ENCODE data around the gene CBX2. TPM values are rescaled to one million over a fixed set of nuclear protein-coding genes. Genes with fewer than 3 reads are reported as not detected.

The CBX2 gene
- total RNA-seq, 1 donor: 0.86 TPM

GRCh38 chr17:79831265-79832217 is 53.6 kb downstream of the CBX2 start:
- peak; percentile 50 for DNase-seq (ENCODE audit: low read depth)
- peak overlapping the region; percentile 43 for H3K4me3 ChIP-seq (ENCODE audit: low read depth, low read length)
- TF ChIP-seq, protein P1, sequence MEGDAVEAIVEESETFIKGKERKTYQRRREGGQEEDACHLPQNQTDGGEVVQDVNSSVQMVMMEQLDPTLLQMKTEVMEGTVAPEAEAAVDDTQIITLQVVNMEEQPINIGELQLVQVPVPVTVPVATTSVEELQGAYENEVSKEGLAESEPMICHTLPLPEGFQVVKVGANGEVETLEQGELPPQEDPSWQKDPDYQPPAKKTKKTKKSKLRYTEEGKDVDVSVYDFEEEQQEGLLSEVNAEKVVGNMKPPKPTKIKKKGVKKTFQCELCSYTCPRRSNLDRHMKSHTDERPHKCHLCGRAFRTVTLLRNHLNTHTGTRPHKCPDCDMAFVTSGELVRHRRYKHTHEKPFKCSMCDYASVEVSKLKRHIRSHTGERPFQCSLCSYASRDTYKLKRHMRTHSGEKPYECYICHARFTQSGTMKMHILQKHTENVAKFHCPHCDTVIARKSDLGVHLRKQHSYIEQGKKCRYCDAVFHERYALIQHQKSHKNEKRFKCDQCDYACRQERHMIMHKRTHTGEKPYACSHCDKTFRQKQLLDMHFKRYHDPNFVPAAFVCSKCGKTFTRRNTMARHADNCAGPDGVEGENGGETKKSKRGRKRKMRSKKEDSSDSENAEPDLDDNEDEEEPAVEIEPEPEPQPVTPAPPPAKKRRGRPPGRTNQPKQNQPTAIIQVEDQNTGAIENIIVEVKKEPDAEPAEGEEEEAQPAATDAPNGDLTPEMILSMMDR (IDR thresholded peaks at IDR 0.05; ENCODE audit: insufficient read depth, low read depth, low read length): no peak

- DNase-seq (ENCODE audit: low read depth): peak; percentile 45
- peak overlapping the region; percentile 43 for H3K4me3 ChIP-seq (ENCODE audit: low read depth, low read length)
- TF ChIP-seq, protein P1 (IDR thresholded peaks at IDR 0.05; ENCODE audit: insufficient read depth, low read depth, low read length): no peak
Observed at GRCh38 chr17:79832218-79833109, 54.5 kb downstream of the CBX2 start.

- H3K4me3 ChIP-seq (ENCODE audit: low read depth, low read length): peak overlapping the region; percentile 43
- DNase-seq (ENCODE audit: low read depth): no peak
- TF ChIP-seq, protein P1 (IDR thresholded peaks at IDR 0.05; ENCODE audit: insufficient read depth, low read depth, low read length): no peak
Observed at GRCh38 chr17:79833110-79833450, 55.1 kb downstream of the CBX2 start.

DNA sequence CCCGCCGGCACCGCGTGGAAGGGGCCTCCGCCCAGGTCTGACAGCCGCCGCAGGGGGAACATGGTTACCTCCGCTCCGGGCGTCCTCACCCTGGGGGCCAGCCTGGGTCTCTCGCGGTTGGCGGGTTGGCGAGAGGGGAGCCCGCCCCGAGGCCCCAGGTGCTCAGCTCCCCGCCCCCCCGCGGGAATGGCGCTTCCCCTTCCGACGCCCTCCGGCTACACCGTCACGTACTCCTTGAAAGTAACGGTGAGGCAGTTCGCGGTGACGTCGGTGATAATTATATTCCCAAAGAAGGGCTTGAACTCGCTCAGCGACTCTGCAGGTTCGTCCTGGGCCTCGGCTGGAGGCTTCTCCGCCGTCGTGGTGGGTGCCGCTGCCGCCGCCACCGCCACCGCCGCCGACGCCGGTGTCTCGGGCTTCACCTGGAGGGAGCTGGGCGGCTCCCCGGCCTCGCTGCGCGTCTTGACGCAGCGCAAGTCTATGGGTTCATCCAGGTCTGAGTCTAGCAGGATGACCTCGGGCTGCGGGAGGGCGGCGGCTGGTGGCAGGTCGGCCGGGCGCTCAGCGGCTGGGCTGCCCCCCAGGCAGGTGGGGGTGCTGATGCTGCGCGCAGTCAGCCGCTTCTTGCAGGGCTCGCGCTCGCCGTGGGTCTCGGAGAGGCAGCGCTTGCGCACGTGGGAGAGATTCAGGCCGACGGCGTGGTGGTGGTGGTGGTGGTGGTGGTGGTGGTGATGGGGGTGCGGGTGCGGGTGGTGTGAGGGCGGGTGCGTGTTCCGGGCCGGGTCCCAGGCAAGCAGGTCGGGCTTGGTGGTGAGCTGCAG is 56.0 kb downstream of the CBX2 start:
- H3K4me3 ChIP-seq (ENCODE audit: low read depth, low read length): no peak overlapping the region
- TF ChIP-seq, protein P1 (IDR thresholded peaks at IDR 0.05; ENCODE audit: insufficient read depth, low read depth, low read length): no peak
- no peak for DNase-seq (ENCODE audit: low read depth)

DNA sequence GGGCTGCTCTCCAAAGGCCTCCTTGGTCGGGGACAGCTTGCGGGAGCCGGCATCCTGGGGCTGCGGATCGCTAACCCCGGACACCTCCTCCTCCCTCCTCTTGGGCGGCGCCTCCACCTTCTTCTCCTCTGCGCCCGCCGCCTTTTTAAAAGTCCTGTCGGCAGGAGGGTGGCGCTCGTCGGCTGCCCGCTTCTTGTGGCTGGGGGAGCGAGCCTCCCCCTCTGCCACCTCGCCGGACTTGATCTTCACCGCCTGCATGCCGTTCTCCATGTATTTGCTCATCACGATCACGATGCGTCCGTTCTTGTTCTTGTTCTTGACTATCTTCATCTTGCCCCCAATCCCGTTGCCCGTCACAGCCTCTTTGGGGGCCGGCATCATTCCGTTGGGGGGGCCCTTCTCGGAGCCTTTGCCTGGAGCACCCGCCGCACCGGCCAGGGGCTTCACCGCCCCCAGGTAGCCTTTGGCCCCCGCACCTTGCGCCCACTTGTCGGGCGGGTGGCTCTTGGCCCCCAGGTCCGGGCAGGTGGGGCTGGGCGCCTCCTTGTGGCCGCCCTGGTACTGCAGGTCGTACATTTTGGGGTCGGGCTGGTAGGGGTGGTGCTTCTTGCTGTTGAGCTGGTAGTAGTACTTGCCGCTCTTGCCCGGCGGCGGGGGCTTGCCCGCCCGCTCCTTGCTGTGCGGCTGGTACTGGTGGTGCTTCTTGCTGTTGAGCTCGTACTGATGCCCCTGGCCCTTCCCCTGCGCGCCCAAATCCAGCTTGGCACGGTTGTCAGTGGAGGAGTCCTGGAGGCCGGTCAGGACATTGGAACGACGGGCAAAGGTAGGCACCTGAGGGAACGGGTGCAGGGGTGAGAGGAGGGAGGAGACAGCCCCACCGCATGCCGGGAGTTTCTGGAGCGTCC is 56.9 kb downstream of the CBX2 start:
- no peak for DNase-seq (ENCODE audit: low read depth)

More for the DNA sequence above, 56.9 kb downstream of the CBX2 start:
- no peak overlapping the region for H3K4me3 ChIP-seq (ENCODE audit: low read depth, low read length)
- TF ChIP-seq, protein P1 (IDR thresholded peaks at IDR 0.05; ENCODE audit: insufficient read depth, low read depth, low read length): peak; percentile 66
